ENCODE data around the gene UPF1. TPM values are rescaled to one million over a fixed set of nuclear protein-coding genes. Genes with fewer than 3 reads are reported as not detected.
A peak's percentile ranks its signal among the peaks of the same experiment; 100 is the strongest.
"Not testable (repeated sequence)": the region's sequence is repeated elsewhere in the genome, so short reads cannot be mapped to it uniquely, and the experiment has no call there.

Gene UPF1
- total and polyA plus RNA-seq, 7 donors, result 27.6 to 62.1 (median 49.0) TPM

- Histone ChIP-seq H3K27me3 (peaks cover 0 to 21% (median 0%) of the 10 kb centered on the region in 3 donors), H3K9me3 (no peaks in the 10 kb centered on the region), H3K36me3 (no peaks in the 10 kb centered on the region), H3K4me1 (no peaks in the 10 kb centered on the region), H3K4me3 (no peak overlapping the region), H3K27ac (peak overlapping the region; percentile 25 to 47 (median 34))
- peak; percentile 93 for DNase-seq
- 55 to 57% methylated on average over 14 of the region's 14 CpGs for WGBS, 2 donors
- intact Hi-C loops (cut with DNase I), result no loop called here
- TF ChIP-seq POLR2AphosphoS5 (IDR thresholded peaks at IDR 0.05) (peak; percentile 38 to 75 (median 66)), POLR2A (IDR thresholded peaks at IDR 0.05) (no peak), EP300 (IDR thresholded peaks at IDR 0.05) (peak in 1 of 4 donors; percentile 30)
Observed at GRCh38 chr19:18809149-18809868, 22.4 kb upstream of the UPF1 start.

DNA sequence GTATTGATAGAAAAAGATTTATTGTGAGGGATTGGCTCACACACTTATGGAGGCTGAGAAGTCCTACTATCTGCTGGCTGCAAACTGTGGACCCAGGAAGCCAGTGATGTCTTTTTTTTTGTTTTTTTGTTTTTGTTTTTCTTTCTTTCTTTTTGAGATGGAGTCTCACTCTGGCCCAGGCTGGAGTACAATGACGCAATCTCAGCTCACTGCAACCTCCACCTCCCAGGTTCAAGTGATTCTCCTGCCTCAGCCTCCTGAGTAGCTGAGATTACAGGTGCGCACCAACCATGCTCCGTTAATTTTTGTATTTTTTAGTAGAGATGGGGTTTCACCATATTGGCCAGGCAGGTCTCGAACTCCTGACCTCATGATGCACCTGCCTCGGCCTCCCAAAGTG, 20.1 kb upstream of the UPF1 start:
- H3K4me1 ChIP-seq; H3K4me3 ChIP-seq; DNase-seq; H3K27me3 ChIP-seq; H3K36me3 ChIP-seq; intact Hi-C loops (cut with DNase I); H3K27ac ChIP-seq; H3K9me3 ChIP-seq: not testable (repeated sequence)
- 94 to 95% methylated on average over 5 of the region's 5 CpGs for WGBS, 2 donors

DNA sequence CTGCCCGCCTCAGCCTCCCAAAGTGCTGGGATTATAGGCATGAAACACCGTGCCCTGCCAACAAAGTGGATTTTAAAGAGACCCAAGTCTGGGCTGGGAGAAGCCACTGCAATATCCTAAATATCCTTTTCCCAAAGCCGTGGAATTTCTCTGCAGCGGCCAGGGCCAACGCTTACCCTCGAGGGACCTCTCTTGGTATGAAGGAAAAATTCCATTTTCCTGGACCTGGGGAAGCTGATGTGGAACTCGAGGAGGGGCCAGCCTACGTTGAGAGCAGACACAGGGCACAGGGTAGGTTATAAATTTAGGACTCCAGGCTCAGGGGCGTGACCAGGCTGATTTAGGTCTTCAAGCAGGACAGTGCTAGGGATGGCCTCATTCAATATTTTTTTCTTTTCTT, 17.7 kb upstream of the UPF1 start:
- H3K9me3 ChIP-seq, result no peaks in the 10 kb centered on the region
- intact Hi-C loops (cut with DNase I), result no loop called here
- WGBS, 2 donors, result 53 to 64% methylated on average over 9 of the region's 9 CpGs
- no peak overlapping the region for H3K4me3 ChIP-seq
- peaks cover 0 to 4% (median 0%) of the 10 kb centered on the region in 3 donors for H3K27me3 ChIP-seq
- no peaks in the 10 kb centered on the region for H3K4me1 ChIP-seq
- no peak for DNase-seq
- no peak overlapping the region for H3K27ac ChIP-seq
- no peaks in the 10 kb centered on the region for H3K36me3 ChIP-seq
- TF ChIP-seq POLR2A (IDR thresholded peaks at IDR 0.05) (no peak), EP300 (IDR thresholded peaks at IDR 0.05) (no peak), CTCF (IDR thresholded peaks at IDR 0.05) (no peak), POLR2AphosphoS5 (IDR thresholded peaks at IDR 0.05) (no peak)

GRCh38 chr19:18815673-18816072, 16.1 kb upstream of the UPF1 start:
- H3K4me3 ChIP-seq, result no peak overlapping the region
- H3K27me3 ChIP-seq, result peaks cover 0 to 2% (median 0%) of the 10 kb centered on the region in 3 donors
- WGBS, 2 donors, result 90 to 93% methylated on average over 5 of the region's 5 CpGs
- no peaks in the 10 kb centered on the region for H3K9me3 ChIP-seq
- no peaks in the 10 kb centered on the region for H3K4me1 ChIP-seq
- no peak overlapping the region for H3K27ac ChIP-seq
- H3K36me3 ChIP-seq, result no peaks in the 10 kb centered on the region
- no peak for DNase-seq
- TF ChIP-seq POLR2AphosphoS5 (IDR thresholded peaks at IDR 0.05), result no peak
- no peak for TF ChIP-seq EP300 (IDR thresholded peaks at IDR 0.05)
- no peak for TF ChIP-seq CTCF (IDR thresholded peaks at IDR 0.05)
- no peak for TF ChIP-seq POLR2A (IDR thresholded peaks at IDR 0.05)
- intact Hi-C loops (cut with DNase I), result no loop called here

GRCh38 chr19:18816645-18817044, 15.1 kb upstream of the UPF1 start:
- H3K27me3 ChIP-seq; intact Hi-C loops (cut with DNase I); H3K27ac ChIP-seq; H3K36me3 ChIP-seq; H3K9me3 ChIP-seq; H3K4me1 ChIP-seq; H3K4me3 ChIP-seq; DNase-seq: not testable (repeated sequence)
- WGBS, 2 donors, result 91 to 92% methylated on average over 4 of the region's 4 CpGs

DNA sequence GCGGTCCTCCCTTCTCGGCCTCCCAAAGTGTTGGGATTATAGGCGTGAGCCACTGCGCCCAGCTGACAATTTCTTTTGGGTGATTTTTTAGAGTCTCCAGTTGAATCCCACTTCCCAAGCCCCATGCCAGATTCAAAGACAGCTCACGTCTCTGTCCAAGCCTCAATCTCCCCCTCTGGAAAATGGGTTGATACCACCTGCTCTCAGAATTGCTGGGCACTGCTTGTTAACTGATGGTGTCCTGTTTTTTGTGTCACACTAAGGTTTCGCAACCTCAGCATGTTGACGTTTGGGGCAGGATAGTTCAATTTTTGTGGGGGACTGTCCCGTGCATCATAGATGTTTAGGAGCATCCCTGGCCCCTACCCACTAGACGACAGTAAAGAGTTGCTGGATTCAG, 14.2 kb upstream of the UPF1 start:
- Histone ChIP-seq H3K4me3 (no peak overlapping the region), H3K9me3 (no peaks in the 10 kb centered on the region), H3K27ac (no peak overlapping the region), H3K27me3 (no peaks in the 10 kb centered on the region), H3K4me1 (no peaks in the 10 kb centered on the region), H3K36me3 (no peaks in the 10 kb centered on the region)
- WGBS, 2 donors, result 79 to 86% methylated on average over 9 of the region's 9 CpGs
- intact Hi-C loops (cut with DNase I), result no loop called here
- DNase-seq, result no peak
- no peak for TF ChIP-seq POLR2A (IDR thresholded peaks at IDR 0.05)
- TF ChIP-seq POLR2AphosphoS5 (IDR thresholded peaks at IDR 0.05), result no peak
- no peak for TF ChIP-seq CTCF (IDR thresholded peaks at IDR 0.05)
- no peak for TF ChIP-seq EP300 (IDR thresholded peaks at IDR 0.05)
